GM12892 (cell line): ENCODE results near the gene MAPKAPK3.
"Not testable (repeated sequence)": the region's sequence is repeated elsewhere in the genome, so short reads cannot be mapped to it uniquely, and the experiment has no call there.

Experiments used
- DNase-seq: peaks from one replicate; pipeline ENCODE4 v3.0.0; 2011; ENCODE audit not compliant: insufficient read length
- FAIRE-seq: peaks from 2 replicates; lab custom pipeline; 2011; peaks lifted over from hg19 to GRCh38; lab: Jason Lieb, UNC
- POLR2A ChIP-seq: IDR thresholded peaks from 2 replicates; pipeline ENCODE4 v1.6.1; 2011; ENCODE audit warnings: low read depth, low read length, control low read depth
- POLR2AphosphoS5 ChIP-seq: IDR thresholded peaks from 2 replicates; pipeline ENCODE4 v1.6.1; 2011; ENCODE audit warnings: low read depth, low read length, control low read depth
- TAF1 ChIP-seq: IDR thresholded peaks from 2 replicates; pipeline ENCODE4 v1.6.1; 2011; ENCODE audit warnings: low read depth, mild to moderate bottlenecking, control low read depth, low read length, borderline replicate concordance

Gene MAPKAPK3

DNA sequence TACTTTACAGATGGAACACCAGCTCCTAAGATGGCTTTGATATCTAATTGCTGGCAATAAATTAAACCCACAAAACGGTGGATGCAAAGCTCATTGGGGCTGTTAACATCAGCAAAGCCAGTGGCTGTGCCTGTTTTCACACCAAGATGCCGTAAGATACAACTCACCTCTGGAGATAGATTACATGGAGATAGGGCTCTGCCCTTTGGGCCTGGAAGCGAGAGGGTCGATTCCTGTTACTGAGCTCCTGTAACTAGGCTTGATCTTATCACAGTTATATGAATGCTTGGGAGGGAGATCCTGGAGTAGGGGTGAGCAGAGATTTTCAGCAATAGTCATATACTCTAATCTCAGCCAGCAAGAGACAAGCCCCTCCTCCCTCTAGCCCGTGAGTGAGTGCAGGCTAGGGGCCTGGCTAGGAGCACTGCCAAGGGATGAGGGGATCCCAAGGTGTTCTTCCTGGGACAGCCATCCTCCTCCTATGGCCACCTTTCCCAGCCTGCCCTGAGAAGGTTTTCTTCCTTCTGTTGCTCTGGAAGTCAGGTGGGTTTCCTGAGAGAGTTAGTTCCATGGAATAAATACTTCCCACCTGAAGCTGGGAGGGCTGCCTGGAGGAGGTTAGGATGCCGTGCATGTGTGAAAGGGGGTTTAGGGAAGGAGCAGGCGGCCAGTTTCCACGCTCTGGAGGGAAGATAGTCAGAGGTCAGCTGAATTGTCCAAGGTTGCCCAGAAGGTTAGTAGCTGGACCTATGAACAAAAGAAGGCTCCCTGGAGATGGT, 39.7 kb downstream of the MAPKAPK3 start:
- no peak for TF ChIP-seq POLR2A
- DNase-seq, result no peak
- no peak for FAIRE-seq

DNA sequence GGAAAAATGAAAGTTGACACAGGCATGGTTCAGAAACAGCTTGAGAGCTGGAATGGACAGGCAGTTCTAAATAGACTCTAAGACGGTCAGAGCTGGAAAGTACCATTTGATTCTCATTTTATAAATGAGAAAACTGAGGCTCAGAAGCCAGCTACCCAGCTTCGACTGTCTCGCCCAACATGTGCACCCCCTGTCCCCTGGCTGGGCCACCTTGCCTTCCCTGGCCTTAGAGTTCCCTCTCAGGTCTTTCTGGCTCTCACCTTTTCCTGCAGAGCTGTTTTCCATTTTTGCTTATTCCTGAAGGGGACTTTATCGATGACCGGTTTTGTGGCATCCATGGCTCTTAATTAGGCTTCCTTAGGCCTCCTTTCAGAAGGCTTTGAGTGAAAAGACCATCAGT, 40.5 kb downstream of the MAPKAPK3 start:
- FAIRE-seq, result no peak
- TF ChIP-seq POLR2AphosphoS5 (no peak), POLR2A (no peak), TAF1 (no peak)
- no peak for DNase-seq

DNA sequence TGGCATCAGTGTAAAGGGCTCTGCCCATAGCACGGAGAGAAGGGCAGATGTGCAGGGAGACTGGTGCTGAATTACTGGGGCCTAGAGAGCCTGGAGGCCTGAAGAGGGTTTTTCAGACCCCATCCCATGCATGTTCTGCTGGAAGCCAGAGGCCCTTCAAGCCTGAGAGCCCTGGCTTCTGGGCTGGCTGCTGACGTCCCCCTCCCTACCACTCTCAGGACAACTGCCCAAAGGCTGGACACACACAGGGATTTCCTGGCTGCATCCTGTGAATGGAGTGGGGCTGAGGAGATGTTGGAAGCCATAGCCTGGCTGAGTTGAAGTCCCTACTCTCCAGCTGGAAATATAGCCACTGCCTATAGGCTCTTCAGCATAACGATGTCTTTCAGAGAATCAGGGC, 40.9 kb downstream of the MAPKAPK3 start:
- no peak for TF ChIP-seq POLR2AphosphoS5
- no peak for TF ChIP-seq TAF1
- no peak for TF ChIP-seq POLR2A

DNA sequence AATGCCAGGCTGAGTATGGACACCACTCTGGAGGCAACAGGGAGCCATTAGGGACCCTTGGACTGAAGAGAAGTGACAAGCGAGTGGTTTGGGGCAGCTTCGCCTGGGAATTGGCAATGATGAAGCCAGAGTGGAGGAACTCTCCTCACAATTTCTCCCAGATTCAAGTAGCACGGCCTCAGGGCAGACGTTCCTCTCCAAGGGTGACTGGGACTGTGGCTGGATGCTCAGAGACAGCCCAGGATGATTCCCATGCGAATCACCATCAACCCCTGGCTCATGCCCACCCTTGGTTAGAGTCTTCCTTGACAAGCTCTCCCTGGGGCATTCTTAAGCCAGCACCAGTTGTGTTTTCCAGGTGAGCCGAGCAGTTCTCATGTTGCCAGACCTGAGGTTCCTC, 41.5 kb downstream of the MAPKAPK3 start:
- no peak for FAIRE-seq
- TF ChIP-seq POLR2AphosphoS5, result no peak
- no peak for DNase-seq

More for the DNA sequence above, 40.9 kb downstream of the MAPKAPK3 start:
- no peak for DNase-seq
- FAIRE-seq, result no peak

DNA sequence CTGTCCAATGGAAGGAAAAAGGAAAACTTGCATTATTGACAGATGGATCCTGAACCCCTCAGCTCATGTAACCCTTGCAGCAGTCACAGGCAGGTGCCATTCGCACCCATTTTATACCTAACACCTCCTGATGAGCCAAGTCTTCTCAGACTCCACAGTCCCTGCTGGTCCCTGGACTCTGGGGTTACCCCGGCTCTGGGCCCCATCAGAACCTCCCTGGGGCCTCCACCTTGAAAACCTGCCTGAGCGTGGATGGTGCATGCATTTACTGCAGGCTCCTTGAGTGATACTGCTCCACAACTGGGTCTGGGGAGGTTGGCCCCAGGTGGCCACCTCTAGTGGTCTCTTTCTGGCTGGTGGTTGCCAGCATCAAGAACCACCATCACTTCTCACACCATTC, 41.9 kb downstream of the MAPKAPK3 start:
- FAIRE-seq, result no peak
- no peak for DNase-seq
- TF ChIP-seq POLR2A (no peak), TAF1 (no peak), POLR2AphosphoS5 (no peak)

DNA sequence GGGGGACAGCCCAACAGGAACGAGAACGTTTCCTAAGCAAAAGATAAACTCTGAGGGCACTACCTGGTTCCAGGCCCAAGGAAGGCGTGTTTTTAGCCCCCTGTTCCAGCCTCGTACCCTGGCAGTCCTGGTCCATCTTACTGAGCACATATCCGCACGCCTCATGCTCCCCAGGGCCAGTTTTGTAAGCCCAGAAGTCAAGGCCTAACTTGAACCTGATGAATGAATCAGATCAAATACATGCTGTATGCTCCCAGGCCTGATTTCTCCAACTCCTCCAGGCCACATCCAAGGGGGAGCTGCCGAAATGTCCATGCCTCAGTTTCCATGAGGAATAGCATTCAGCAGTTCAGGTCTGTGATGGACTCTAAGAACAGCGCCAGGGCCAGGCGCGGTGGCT, 43.4 kb downstream of the MAPKAPK3 start:
- TF ChIP-seq POLR2A, result no peak
- no peak for TF ChIP-seq TAF1
- no peak for TF ChIP-seq POLR2AphosphoS5
- DNase-seq, result no peak
- no peak for FAIRE-seq

DNA sequence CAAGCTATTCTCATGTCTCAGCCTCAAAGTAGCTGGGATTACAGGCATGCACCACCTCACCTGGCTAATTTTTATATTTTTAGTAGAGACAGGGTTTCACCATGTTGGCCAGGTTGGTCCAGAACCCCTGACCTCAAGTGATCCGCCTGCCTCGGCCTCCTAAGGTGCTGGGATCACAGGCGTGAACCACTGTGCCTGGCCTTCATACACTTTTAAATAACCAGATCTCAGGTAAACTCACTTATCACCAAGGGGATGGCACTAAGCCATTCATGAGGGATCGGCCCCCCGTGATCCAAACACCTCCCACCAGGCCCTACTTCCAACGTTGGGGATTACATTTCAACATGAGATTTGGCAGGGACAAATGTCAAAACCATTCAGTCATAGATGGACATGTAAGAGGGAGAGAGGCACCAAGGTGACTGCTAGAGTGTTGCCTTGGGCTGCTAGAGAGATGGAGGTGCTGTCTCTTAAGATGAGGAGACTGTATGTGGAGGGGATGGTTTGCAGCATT, 44.4 kb downstream of the MAPKAPK3 start:
- TF ChIP-seq POLR2AphosphoS5 (no peak), POLR2A (no peak), TAF1 (no peak)
- DNase-seq (no peak), FAIRE-seq (no peak)

DNA sequence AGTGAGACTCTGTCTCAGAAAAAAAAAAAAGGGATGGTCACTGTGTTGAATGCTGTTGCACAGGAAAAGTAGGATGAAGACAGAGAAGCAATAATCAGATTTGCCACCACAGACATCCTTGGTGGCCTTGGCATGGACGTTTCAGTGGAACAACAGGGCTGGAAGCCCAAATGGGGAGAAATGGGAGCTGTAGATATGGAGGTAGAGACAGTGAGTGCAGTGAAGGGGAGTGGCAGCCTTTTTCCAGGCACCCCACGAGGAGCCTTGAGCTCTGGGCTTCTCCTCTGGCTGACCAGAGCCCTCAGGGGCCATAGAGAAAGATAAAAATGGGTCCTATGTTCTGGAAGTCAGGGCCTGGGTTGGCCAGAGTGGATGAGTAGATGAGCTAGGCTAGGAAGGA, 45.5 kb downstream of the MAPKAPK3 start:
- TF ChIP-seq TAF1 (no peak), POLR2A (no peak), POLR2AphosphoS5 (no peak)
- FAIRE-seq (no peak), DNase-seq (no peak)

DNA sequence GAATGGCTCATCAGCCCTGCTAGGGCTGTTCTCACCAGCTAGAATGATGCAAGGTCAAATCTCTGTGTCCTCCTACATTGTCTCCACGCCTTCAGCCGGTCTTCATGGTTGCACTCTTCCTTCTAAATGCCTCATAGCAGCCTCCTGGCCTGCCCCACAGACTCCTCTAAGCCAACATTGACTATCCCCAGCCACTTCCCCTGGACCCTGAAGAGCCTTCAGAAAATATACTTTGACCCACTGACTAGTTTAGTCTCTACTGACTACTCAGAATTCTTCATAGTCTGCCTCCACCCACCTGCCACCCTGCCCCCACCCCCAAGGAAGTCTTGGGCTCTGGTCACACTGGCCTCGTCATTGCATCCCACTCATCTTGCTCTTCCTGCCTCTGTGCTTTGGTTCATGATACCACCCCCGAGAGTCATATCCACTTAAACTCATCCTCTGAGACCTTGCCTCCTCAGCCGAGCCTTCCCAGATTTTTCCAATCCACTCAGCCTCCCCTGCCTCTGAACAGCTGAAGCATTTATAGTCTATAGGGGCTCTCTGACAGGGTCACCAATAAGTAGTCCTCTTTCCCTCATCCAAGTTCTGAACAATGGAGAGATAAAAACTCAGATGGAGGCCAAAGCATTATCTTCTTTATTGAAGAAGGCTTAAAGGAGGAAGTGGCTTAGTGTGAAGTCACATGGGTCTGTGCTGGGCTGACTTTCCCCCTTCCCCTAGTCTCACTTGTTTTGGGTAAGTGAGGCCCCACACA, 48.3 kb downstream of the MAPKAPK3 start:
- DNase-seq (no peak), FAIRE-seq (no peak)
- TF ChIP-seq POLR2AphosphoS5 (no peak), POLR2A (no peak), TAF1 (no peak)

DNA sequence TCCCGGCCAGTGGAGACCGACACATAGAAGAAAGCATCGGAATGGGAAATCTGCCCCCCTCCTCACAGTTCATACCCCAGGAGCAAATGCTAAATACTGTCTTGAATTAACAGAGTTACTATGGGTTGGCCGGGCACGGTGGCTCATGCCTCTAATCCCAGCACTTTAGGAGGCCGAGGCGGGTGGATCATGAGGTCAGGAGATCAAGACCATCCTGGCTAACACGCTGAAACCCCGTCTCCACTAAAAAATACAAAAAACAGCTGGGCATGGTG, 48.8 kb downstream of the MAPKAPK3 start:
- FAIRE-seq, DNase-seq: not testable (repeated sequence)

DNA sequence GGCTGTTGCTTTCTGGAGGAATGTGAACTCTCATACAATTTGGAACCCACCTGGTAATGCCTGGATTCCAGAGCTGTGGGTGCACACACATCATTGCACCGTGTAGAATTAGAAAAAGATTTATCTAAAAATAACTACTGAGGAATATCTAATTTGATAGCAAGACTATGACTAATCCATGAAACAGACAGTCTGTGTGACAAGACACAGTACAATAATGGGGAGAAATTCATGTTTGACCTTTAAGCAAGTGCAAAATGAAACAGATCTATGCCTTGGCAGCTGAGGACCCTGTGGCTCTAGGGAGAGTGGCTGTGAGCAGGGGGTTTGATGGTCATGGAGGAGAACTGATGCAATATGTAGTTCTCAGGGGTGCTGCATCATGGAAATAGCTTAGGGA, 49.9 kb downstream of the MAPKAPK3 start:
- DNase-seq (no peak), FAIRE-seq (no peak)
- TF ChIP-seq POLR2A (no peak), TAF1 (no peak), POLR2AphosphoS5 (no peak)

DNA sequence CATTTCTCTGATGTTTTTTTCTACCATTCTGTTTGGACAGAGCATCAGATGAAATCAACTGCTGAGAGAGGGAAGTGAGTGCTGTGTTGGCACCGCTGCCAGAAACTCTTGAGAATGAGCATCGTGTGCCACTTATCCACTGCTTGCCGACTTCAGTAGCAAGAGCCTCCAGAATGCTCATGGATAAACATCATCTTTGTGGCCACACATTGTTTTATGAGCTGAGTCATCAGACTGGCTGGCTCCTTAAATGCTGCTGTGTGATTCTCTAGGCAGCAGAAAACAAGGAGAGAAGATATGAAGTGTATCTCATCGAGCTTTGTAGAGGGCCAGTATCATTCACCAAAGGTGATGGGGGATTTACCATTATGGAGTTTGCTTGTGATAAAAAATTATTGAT, 54.4 kb downstream of the MAPKAPK3 start:
- FAIRE-seq, result no peak
- no peak for TF ChIP-seq POLR2AphosphoS5
- no peak for TF ChIP-seq POLR2A
- TF ChIP-seq TAF1, result no peak

DNA sequence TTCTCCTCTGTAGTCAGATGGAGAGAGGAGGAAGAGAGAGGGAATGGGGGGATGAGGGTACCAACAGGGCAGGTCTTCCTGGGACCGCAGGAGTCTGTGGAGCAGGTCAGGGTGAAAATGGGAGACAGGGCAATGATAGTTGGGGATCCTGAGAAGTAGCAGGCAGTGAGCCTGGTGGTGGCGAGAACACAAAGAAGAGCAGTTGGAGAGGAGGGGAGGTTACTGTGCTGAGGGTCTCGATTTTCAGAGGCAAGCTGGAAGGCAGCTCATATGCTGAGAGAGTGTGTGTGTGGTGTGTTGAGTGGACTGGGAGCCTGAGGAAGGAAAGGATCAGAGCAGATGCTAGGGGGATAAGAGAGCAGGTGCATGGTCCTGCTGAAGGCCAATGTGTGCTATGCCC, 55.7 kb downstream of the MAPKAPK3 start:
- FAIRE-seq, result no peak
- no peak for DNase-seq
- no peak for TF ChIP-seq POLR2AphosphoS5
- TF ChIP-seq POLR2A, result no peak
- no peak for TF ChIP-seq TAF1

More for the DNA sequence above, 54.4 kb downstream of the MAPKAPK3 start:
- DNase-seq, result no peak

DNA sequence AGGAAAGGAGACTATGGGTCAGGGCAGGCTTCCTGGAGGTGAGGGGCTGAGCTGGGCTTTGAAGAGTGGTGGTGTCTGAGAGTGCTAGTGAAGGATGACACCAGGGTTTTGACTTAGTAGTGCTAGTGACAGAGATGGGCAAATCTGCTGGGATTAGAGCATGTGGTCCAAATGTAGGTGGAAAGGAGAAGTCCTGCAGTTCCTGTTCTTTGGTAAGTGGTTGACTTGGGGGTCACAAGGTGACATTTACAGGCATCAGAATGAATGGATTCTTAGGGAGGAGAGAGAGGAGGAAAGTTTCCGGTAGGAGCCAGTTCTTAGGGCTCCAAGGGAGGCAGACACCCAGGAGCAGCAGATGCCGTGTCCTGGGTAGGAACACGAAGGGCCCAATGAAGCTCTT, 57.0 kb downstream of the MAPKAPK3 start:
- no peak for TF ChIP-seq POLR2AphosphoS5
- no peak for TF ChIP-seq POLR2A
- TF ChIP-seq TAF1, result no peak
- FAIRE-seq (no peak), DNase-seq (no peak)
